ENCODE measurements around the gene MYBBP1A.

DNA sequence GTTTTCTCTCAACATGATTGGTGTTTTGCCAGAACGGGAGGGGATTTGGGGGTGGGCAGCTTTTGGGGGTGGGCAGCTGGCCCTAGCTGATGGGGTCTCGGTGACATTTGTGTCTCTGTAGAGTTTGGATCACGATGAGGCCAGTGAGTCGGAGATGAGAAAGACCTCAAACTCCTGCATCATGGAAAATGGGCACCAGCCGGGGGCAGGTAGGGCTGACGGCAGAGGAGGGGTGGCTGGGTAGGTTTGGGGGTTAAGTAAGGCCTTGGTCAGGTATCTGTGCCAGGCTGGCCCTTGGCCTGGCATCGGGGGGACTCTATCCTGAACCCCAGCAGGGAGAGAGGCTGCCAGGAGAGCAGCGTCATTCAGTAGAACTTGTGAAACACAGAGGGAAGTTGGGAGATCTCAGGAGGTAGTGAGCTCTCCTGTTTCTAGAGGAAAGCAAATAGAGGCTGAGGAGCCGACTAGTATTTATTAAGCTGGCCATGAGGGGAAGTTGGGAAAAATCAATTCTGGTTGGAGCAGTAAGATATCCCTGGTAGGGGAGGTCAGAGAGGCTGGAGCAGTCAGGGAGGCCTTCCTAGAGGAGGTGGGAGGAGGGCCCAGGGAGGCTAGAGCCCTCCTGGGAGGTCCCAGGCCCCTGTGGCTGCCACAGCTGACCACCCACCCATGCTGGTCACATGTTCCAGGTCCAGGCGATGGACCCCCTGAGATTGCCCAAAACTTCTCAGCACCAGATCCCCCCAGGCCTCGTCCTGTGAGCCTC, 37.2 kb upstream of the MYBBP1A start:
- TF ChIP-seq POLR2A (IDR thresholded peaks at IDR 0.05; ENCODE audit: low read length) (no peak), GATA1 (IDR thresholded peaks at IDR 0.05; ENCODE audit: low read depth, low read length) (no peak)

All from erythroblast (primary cell).